HG03108 (cell line): ENCODE results near the gene POLR1G.
A peak's percentile ranks its signal among the peaks of the same experiment; 100 is the strongest.

Experiments used
- ATAC-seq: cut with Tn5 transposase; IDR thresholded peaks from one replicate; pipeline ENCODE4 v1.9.1; 2021; ENCODE audit warnings: moderate library complexity; ENCODE audit not compliant: unreplicated experiment

POLR1G gene

DNA sequence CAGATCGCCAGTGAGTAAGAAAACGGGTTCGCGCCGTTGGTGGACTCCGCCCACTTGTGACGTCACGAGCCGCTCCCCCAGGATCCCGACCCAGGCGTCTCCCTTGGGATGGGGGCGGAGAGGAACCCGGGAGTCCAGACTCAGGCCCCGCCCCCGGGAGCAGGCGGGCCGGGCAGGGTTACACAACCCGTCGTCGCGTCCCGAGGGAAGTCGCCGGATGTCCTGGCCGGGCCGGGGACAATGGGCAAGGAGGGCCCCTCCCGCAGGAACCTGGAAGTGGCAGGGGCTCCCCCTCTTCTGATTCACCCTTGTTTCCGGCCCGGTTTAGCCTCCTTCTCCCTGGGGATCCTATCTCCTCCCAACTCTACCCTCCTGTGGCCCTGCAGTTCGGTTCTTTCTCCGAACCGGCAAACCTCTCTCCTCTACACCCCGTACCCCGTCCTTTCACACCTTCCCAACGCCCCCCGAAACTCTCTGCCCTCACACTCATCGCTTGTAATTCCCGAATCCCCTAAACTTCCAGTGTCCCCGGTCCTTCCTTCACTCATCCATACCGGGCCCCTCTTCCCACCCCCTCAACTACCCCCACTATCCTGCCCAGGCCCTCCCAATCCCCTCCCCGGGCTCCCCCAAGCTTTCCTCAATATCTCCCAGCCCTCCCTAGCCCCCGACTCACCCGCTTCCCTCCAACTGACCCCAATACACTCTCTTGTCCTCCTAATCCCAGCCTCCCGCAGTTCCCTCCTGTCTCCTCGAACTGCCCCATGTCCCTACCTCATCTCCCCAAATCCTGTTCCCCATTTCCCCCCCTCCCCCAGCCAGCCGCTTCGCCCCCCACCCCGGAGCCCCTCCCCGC lies 37.2 kb downstream of the POLR1G start:
- no peak for ATAC-seq

DNA sequence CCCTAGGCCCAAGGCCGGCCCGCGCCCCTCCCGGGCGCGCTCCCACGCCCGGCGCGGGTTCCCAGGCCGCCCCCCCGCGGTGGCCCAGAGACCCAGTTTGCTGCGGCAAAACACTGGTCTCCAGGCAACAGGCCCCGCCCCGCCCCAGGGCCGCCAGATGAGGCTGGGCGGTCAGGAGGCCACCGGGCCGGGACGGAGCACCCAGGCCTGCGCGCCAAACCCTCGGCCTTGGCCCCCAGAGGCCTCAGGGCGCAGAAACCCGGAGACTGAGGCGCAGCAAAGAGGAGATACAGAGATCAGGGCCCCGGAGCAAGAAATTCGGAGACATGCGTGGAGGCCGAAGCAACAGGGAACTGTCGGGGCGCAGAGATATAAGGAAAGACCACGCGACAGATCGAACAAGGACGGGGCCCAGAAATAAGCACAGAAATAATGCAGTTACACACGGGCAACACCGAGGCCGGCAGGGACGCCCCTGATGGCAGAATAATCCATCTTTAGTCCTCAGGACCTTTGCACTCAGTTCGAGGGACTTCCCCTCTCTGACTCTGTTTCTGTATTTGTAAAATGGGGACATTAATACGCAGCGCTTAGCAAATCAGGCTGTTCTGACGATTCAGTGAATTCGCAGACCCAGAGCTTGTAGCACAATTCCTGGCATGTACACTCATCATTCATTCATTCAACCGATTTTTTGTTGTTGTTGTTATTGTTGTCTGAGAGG lies 38.0 kb downstream of the POLR1G start:
- peak; percentile 46 for ATAC-seq

DNA sequence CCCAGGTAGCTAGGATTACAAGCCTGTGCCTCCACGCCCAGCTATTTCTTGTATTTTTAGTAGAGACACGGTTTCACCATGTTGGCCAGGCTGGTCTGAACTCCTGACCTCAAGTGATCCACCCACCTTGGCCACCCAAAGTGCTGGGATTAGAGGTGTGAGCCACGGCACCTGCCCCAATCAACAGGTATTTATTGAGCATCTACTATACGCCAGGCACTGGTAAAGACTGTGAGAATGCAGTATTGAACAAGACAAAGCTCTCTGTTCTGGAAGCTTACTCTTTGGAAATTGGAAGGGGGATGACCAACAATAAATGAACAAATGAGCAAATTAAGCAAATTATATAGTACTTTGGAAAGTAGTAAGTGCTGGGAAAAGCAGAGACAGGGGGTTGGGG lies 38.7 kb downstream of the POLR1G start:
- ATAC-seq = no peak

GRCh38 chr19:45446295-45446694 lies 39.9 kb downstream of the POLR1G start:
- no peak for ATAC-seq

GRCh38 chr19:45446944-45447343 lies 40.5 kb downstream of the POLR1G start:
- no peak for ATAC-seq

DNA sequence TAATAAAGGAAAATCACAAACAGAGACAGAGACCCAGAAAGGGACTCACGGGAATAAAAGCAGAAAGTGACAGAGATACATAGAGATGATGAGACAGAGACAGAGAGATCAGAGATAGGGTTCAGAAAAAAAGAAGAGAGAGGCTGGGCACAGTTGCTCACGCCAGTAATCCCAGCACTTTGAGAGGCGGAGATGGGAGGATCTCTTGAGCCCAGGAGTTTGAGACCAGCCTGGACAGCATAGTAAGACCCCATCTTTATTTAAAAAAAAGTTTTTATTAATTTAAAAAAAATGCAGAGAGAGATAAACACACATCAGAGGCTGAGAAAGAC lies 41.9 kb downstream of the POLR1G start:
- ATAC-seq = no peak

GRCh38 chr19:45448887-45449299 lies 42.4 kb downstream of the POLR1G start:
- no peak for ATAC-seq

- no peak for ATAC-seq
These were observed 43.5 kb downstream of the POLR1G start for GRCh38 chr19:45450012-45450333.

DNA sequence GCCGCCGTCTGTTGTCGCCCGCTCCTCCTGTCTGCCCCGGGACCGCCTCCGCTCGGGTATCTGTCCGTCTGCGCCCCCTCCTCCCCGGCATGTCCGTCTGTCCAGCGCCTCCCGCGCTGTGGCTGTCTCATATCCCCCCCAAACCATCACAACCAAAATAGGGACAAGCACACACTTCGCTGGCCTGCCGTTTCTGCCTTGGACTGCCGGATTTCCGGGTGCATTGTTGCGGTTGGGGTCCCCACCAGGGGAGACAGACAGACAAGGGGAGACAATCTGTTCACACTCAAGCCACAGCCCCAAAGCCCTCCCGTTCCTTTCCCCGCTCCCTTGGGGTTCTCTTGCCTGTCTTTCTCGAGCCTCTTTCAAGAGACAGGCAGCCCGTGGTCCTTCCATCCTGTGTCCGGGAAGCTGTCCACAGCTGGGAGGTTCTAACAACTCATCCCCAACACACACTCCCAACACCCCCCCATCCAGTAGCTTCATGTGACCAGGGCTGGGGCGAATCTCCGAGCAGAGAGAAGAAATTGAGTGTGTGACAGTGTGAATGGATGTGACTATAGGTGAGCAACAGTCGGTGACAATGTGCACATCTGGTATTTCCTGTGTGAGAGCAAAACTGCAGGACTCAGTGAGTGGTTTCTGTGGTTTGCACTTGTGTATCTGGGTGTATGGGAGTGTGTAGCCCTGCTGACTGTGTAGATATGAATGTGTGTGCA lies 44.8 kb downstream of the POLR1G start:
- ATAC-seq = no peak

- ATAC-seq = no peak
These were observed 45.5 kb downstream of the POLR1G start for GRCh38 chr19:45451850-45452387.

GRCh38 chr19:45455707-45456499 lies 49.5 kb downstream of the POLR1G start:
- ATAC-seq = peak; percentile 57

GRCh38 chr19:45456500-45456815 lies 50.0 kb downstream of the POLR1G start:
- ATAC-seq = no peak

GRCh38 chr19:45457776-45458175 lies 51.3 kb downstream of the POLR1G start:
- ATAC-seq = no peak
